Lung (tissue), 12 donors: Measurements from ENCODE around the gene CLASP1. TPM values are rescaled to one million over a fixed set of nuclear protein-coding genes. Genes with fewer than 3 reads are reported as not detected.

Source experiments
- ATAC-seq: fragments of 200-7000 bp; cut with Tn5 transposase; one replicate; pipeline ENCODE4 v1.9.1; 2020; ENCODE audit warnings: moderate number of reproducible peaks; ENCODE audit not compliant: insufficient read depth, low FRiP score
- DNase-seq, 3 donors: peaks; one replicate each; pipeline ENCODE4 v3.0.0-alpha.2; 2013 to 2017
- H3K27ac ChIP-seq, 2 donors: one replicate each; pipeline ENCODE4 v1.5.1; 2013; ENCODE audit warnings: mild to moderate bottlenecking in 2 of 2, moderate library complexity in 2 of 2, control low read depth in 1 of 2, inconsistent platforms in 1 of 2, low read depth in 1 of 2, low read length in 1 of 2
- H3K27me3 ChIP-seq, 3 donors: one replicate each; pipeline ENCODE4 v1.5.1; 2013; ENCODE audit warnings: low read length in 2 of 3; ENCODE audit not compliant: control insufficient read depth in 3 of 3, insufficient read depth in 3 of 3
- H3K36me3 ChIP-seq, 4 donors: one replicate each; pipeline ENCODE4 v1.5.1; 2013; ENCODE audit warnings: low read length in 4 of 4, mild to moderate bottlenecking in 1 of 4, moderate library complexity in 1 of 4; ENCODE audit not compliant: control insufficient read depth in 4 of 4, insufficient read depth in 4 of 4
- H3K4me1 ChIP-seq, 5 donors: one replicate each; pipeline ENCODE4 v1.5.1; 2013; ENCODE audit warnings: low read length in 5 of 5, mild to moderate bottlenecking in 2 of 5, moderate library complexity in 1 of 5; ENCODE audit not compliant: control insufficient read depth in 5 of 5, insufficient read depth in 5 of 5
- H3K4me3 ChIP-seq: one replicate; pipeline ENCODE4 v1.5.1; 2013; ENCODE audit warnings: mild to moderate bottlenecking, control low read depth, moderate library complexity
- H3K9ac ChIP-seq, 2 donors: one replicate each; pipeline ENCODE4 v1.5.1; 2013; ENCODE audit warnings: low read length in 2 of 2, control low read depth in 1 of 2; ENCODE audit not compliant: insufficient read depth in 1 of 2
- H3K9me3 ChIP-seq, 4 donors: one replicate each; pipeline ENCODE4 v1.5.1; 2013; ENCODE audit warnings: low read length in 3 of 4, mild to moderate bottlenecking in 1 of 4, moderate library complexity in 1 of 4; ENCODE audit not compliant: control insufficient read depth in 4 of 4, insufficient read depth in 3 of 4
- CTCF ChIP-seq: IDR thresholded peaks from 2 replicates; pipeline ENCODE4 v1.5.1; 2012; ENCODE audit warnings: mild to moderate bottlenecking; ENCODE audit errors: control extremely low read depth, extremely low read depth
- whole genome bisulfite sequencing, 2 donors: extraction: QIAGEN DNeasy Blood & Tissue Kit; methylation state at CpG; one replicate each; pipeline ENCODE4 v1.1.7; 2013; 5-methylcytosine and 5-hydroxymethylcytosine counted together
- polyA plus RNA-seq, 2 donors: library from polyadenylated mRNA; stranded (reverse); fragments of 200-250 nt; gene quantifications; one replicate each; pipeline ENCODE4 v1.2.1, GENCODE V29; 2013
- total RNA-seq, 2 donors: library from RNA; depleted of rRNA in 1 of 2; stranded (reverse); fragments of >200 nt in 1 of 2; gene quantifications; one replicate each; pipeline ENCODE4 v1.2.1, GENCODE V29; 2014 to 2021
- donor health status: control.
- donor health status: control.
- donor health status: Bipolar disorder and iron deficiency.
- donor health status: healthy.
- donor health status: DM: yes; HTN: yes; CAD: no.

The CLASP1 gene
- total and polyA plus RNA-seq, 4 donors: 7.4 to 128 (median 30.6) TPM

DNA sequence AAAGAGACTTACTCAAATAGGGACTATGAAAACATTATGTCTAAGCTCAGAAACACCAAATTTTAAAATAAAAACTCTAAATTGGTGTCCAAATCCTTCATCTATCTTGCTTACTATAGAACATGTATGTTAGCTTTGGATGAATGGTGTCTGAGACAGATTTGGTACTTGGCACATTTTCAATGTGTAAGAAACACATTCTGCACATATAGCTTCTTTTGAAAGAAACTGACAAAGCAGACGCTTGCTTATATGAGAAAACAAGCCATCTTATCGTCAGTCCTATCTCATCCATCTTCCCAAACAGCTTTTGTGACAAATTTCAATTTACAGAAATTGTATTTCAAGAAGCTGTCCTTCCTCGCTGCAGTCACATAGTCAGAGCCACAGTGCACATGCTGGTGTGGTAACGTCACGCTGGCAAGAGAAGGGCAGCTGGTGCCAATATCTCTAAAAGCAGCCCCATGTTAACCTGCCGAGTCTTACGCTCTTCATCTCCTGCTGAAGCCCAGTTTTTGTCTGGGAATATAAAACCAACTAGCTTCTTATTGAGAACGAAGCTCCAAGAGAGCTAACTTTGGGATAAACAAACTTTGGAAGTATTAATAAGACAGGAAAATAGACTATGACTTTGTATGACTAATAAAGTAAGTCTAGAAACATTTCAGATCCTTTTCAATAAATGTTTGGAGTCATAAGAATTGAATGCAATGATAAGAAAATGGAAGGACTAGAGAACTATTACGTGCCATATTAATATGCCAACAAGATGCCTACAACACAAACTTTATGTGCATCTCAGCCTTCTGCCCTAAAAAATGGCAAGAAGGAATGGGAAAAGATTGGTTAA, 289.3 kb downstream of the CLASP1 start:
- Histone ChIP-seq H3K36me3 (peaks cover 0 to 52% (median 31%) of the 10 kb centered on the region in 4 donors), H3K9ac (no peak overlapping the region), H3K9me3 (no peaks in the 10 kb centered on the region), H3K27me3 (no peaks in the 10 kb centered on the region), H3K4me3 (no peak overlapping the region), H3K27ac (peak overlapping the region in 1 of 2 donors; percentile 75), H3K4me1 (peaks cover 0 to 3% (median 0%) of the 10 kb centered on the region in 5 donors)
- no peak for TF ChIP-seq CTCF
- DNase-seq (no peak), ATAC-seq (no peak)
- 95 to 96% methylated on average over 9 of the region's 9 CpGs for WGBS, 2 donors

DNA sequence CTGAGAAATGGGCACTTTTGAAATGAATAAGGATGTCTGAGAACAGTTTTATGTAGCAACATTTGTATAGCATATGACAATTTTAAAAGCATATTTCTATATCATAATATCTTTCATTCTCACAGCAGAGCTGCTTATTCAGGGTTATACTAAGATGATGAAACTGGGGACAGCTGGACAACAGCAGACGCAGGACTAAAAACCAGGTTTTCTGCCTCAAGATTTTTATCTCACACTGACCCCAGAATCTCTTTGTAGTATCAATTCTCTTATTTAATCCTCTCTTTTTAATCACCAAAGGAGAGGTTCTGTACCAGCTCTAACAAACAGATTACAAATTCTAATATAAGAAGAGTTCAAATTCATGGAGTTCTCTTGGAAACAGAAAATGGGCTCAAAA, 290.1 kb downstream of the CLASP1 start:
- ATAC-seq: no peak
- Histone ChIP-seq H3K9ac (no peak overlapping the region), H3K9me3 (no peaks in the 10 kb centered on the region)

GRCh38 chr2:121358291-121358690, 291.0 kb downstream of the CLASP1 start:
- Histone ChIP-seq H3K27me3 (no peaks in the 10 kb centered on the region), H3K9ac (no peak overlapping the region), H3K36me3 (peaks cover 0 to 58% (median 36%) of the 10 kb centered on the region in 4 donors), H3K4me3 (no peak overlapping the region), H3K27ac (no peak overlapping the region), H3K9me3 (no peaks in the 10 kb centered on the region), H3K4me1 (no peaks in the 10 kb centered on the region)
- WGBS, 2 donors: 97 to 100% methylated on average over 2 of the region's 2 CpGs
- DNase-seq (no peak), ATAC-seq (no peak)
- no peak for TF ChIP-seq CTCF

More for the DNA sequence above, 290.1 kb downstream of the CLASP1 start:
- DNase-seq: no peak
- peaks cover 0 to 2% (median 0%) of the 10 kb centered on the region in 5 donors for H3K4me1 ChIP-seq
- H3K36me3 ChIP-seq: peaks cover 0 to 55% (median 35%) of the 10 kb centered on the region in 4 donors
- H3K4me3 ChIP-seq: no peak overlapping the region
- no peaks in the 10 kb centered on the region for H3K27me3 ChIP-seq
- TF ChIP-seq CTCF: no peak
- WGBS, 2 donors: 96% methylated on average over 1 of the region's 1 CpG
- H3K27ac ChIP-seq: no peak overlapping the region
